Measurements from ENCODE around the gene USP7.
"Not testable (repeated sequence)": the region's sequence is repeated elsewhere in the genome, so short reads cannot be mapped to it uniquely, and the experiment has no call there.

USP7 gene

DNA sequence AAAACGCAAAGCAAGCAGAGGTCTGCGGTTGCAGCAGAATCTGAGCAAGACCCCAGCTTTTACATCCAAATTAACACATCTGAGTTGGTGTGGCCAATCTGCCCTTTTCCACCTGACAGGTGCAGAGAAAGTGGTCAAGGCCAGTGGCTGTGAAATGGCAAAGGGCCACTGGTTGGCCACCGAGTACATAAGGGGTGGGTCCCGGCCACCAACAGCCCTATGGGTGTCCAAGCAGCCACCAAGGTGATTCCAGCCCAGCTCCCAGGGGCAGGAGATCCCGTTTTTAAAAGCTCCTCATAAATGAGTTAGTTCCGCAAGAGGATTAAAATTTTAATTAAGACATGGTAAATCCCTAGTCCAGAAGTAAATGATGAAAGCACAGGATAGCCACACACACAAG, 29.1 kb downstream of the USP7 start:
- Mint-ChIP-seq H3K36me3 (ENCODE audit: low read depth) (peaks cover 11% of the 10 kb centered on the region), H3K27me3 (no peaks in the 10 kb centered on the region), H3K9me3 (no peaks in the 10 kb centered on the region), H3K4me3 (no peak overlapping the region), H3K27ac (no peak overlapping the region), H3K4me1 (peaks cover 69% of the 10 kb centered on the region)
- ATAC-seq (no peak), DNase-seq (no peak)

DNA sequence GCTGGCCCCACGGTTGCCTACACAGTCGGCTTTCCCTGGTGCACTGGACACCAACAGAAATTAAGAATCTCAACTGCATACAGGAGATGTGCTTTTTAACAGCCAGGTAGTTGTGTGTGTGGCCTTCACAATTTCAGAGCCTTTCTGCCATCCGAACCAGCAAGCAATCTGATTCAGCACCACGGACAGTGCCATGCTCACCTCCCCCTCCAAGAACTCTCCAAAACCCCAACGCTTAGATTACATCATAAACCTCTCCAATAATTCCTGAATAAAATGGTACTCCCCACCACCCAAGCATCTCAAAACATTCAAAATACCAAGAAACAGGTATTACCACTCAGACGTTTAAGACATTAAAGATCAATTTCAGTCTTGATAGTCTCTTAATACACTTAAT, 31.8 kb downstream of the USP7 start:
- peaks cover 31% of the 10 kb centered on the region for H3K36me3 Mint-ChIP-seq (ENCODE audit: low read depth)
- DNase-seq, result peak; percentile 55
- no peaks in the 10 kb centered on the region for H3K27me3 Mint-ChIP-seq
- H3K27ac Mint-ChIP-seq, result no peak overlapping the region
- no peak for ATAC-seq
- no peaks in the 10 kb centered on the region for H3K9me3 Mint-ChIP-seq
- no peak overlapping the region for H3K4me3 Mint-ChIP-seq
- peaks cover 65% of the 10 kb centered on the region for H3K4me1 Mint-ChIP-seq

DNA sequence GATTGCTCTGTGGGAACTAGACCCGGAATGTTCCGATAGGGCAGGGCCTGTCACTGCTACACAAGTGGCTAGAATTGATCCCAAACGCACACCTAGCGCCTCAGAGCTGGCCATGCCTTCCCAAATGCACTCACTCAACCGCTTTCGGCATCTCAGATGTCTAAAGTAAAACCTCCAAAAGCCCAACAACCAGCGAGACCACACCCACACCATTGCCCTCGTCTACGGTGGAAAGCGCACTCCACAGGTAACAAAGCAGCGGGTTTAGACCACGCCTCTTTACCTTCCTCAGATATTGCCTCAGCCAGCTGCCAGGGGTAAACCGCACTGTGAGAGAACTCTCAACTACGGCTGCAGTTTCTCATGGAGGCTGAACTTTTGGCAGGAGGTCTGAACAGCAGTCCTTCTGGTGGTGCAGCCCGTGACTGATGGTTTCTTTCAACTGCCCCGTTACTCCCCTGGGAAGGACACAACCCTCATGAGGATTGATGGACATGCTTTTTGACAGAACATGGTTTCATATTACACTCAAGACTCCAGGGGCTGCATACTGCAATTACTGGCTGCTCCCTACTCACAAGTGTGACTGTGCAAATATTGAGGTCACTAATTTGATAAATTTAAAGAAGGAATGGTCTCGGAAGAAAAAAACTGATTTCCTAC, 34.5 kb downstream of the USP7 start:
- Mint-ChIP-seq H3K4me3 (no peak overlapping the region), H3K36me3 (ENCODE audit: low read depth) (peaks cover 49% of the 10 kb centered on the region), H3K27ac (peak overlapping the region; percentile 84), H3K27me3 (no peaks in the 10 kb centered on the region), H3K4me1 (peaks cover 60% of the 10 kb centered on the region), H3K9me3 (no peaks in the 10 kb centered on the region)
- DNase-seq, result no peak
- no peak for ATAC-seq

GRCh38 chr16:8928467-8928957, 35.2 kb downstream of the USP7 start:
- peaks cover 59% of the 10 kb centered on the region for H3K4me1 Mint-ChIP-seq
- ATAC-seq (peak; percentile 96), DNase-seq (peak; percentile 64)
- no peaks in the 10 kb centered on the region for H3K27me3 Mint-ChIP-seq
- H3K9me3 Mint-ChIP-seq, result no peaks in the 10 kb centered on the region
- peak overlapping the region; percentile 84 for H3K27ac Mint-ChIP-seq
- peaks cover 51% of the 10 kb centered on the region for H3K36me3 Mint-ChIP-seq (ENCODE audit: low read depth)
- no peak overlapping the region for H3K4me3 Mint-ChIP-seq

- Mint-ChIP-seq H3K27ac (no peak overlapping the region), H3K27me3 (no peaks in the 10 kb centered on the region), H3K9me3 (no peaks in the 10 kb centered on the region), H3K36me3 (ENCODE audit: low read depth) (peaks cover 62% of the 10 kb centered on the region), H3K4me3 (no peak overlapping the region), H3K4me1 (peaks cover 58% of the 10 kb centered on the region)
- no peak for ATAC-seq
- no peak for DNase-seq
Measured at GRCh38 chr16:8926827-8927226, 36.9 kb downstream of the USP7 start.

GRCh38 chr16:8925455-8925854, 38.3 kb downstream of the USP7 start:
- ATAC-seq (no peak), DNase-seq (no peak)
- peaks cover 73% of the 10 kb centered on the region for H3K36me3 Mint-ChIP-seq (ENCODE audit: low read depth)
- no peak overlapping the region for H3K4me3 Mint-ChIP-seq
- no peaks in the 10 kb centered on the region for H3K9me3 Mint-ChIP-seq
- H3K27ac Mint-ChIP-seq, result no peak overlapping the region
- H3K4me1 Mint-ChIP-seq, result peaks cover 64% of the 10 kb centered on the region
- H3K27me3 Mint-ChIP-seq, result no peaks in the 10 kb centered on the region

DNA sequence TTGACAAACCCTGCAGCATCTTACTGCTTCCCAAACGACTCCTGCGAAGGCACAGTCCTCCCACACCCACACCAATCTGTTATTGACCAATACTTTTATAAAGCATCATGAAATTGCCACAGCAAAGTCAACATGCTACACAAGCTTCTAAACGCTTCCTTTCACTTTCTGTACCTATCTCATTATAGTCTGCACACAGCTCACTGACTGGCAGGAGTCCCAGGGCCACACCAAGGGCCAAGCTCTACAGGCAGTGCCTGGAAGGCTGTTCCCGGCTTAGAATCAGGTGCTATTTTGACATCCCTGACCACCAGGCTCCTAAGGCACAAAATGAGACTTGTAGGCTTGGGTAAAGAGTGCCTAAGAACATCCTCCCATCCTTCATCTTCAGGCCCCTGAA, 39.5 kb downstream of the USP7 start:
- peaks cover 72% of the 10 kb centered on the region for H3K4me1 Mint-ChIP-seq
- DNase-seq, result no peak
- no peaks in the 10 kb centered on the region for H3K27me3 Mint-ChIP-seq
- ATAC-seq, result no peak
- H3K36me3 Mint-ChIP-seq (ENCODE audit: low read depth), result peaks cover 75% of the 10 kb centered on the region
- no peak overlapping the region for H3K4me3 Mint-ChIP-seq
- no peaks in the 10 kb centered on the region for H3K9me3 Mint-ChIP-seq
- H3K27ac Mint-ChIP-seq, result peak overlapping the region; percentile 75

GRCh38 chr16:8923199-8923598, 40.5 kb downstream of the USP7 start:
- Mint-ChIP-seq H3K9me3 (no peaks in the 10 kb centered on the region), H3K36me3 (ENCODE audit: low read depth) (peaks cover 74% of the 10 kb centered on the region), H3K27me3 (no peaks in the 10 kb centered on the region), H3K4me1 (peaks cover 66% of the 10 kb centered on the region), H3K4me3 (no peak overlapping the region), H3K27ac (no peak overlapping the region)
- DNase-seq (no peak), ATAC-seq (no peak)

GRCh38 chr16:8921347-8921984, 42.2 kb downstream of the USP7 start:
- Mint-ChIP-seq H3K4me3 (no peak overlapping the region), H3K4me1 (peaks cover 61% of the 10 kb centered on the region), H3K36me3 (ENCODE audit: low read depth) (peaks cover 78% of the 10 kb centered on the region), H3K27me3 (no peaks in the 10 kb centered on the region), H3K9me3 (no peaks in the 10 kb centered on the region), H3K27ac (peak overlapping the region; percentile 83)
- DNase-seq (no peak), ATAC-seq (peak; percentile 8)

- no peak overlapping the region for H3K4me3 Mint-ChIP-seq
- peak; percentile 68 for ATAC-seq
- peaks cover 64% of the 10 kb centered on the region for H3K4me1 Mint-ChIP-seq
- H3K27me3 Mint-ChIP-seq, result no peaks in the 10 kb centered on the region
- H3K36me3 Mint-ChIP-seq (ENCODE audit: low read depth), result peaks cover 84% of the 10 kb centered on the region
- no peak for DNase-seq
- no peaks in the 10 kb centered on the region for H3K9me3 Mint-ChIP-seq
- peak overlapping the region; percentile 83 for H3K27ac Mint-ChIP-seq
Measured at GRCh38 chr16:8920645-8921346, 42.9 kb downstream of the USP7 start.

- no peaks in the 10 kb centered on the region for H3K9me3 Mint-ChIP-seq
- H3K4me3 Mint-ChIP-seq, result no peak overlapping the region
- ATAC-seq (no peak), DNase-seq (no peak)
- H3K27me3 Mint-ChIP-seq, result no peaks in the 10 kb centered on the region
- peaks cover 80% of the 10 kb centered on the region for H3K36me3 Mint-ChIP-seq (ENCODE audit: low read depth)
- peak overlapping the region; percentile 83 for H3K27ac Mint-ChIP-seq
- peaks cover 62% of the 10 kb centered on the region for H3K4me1 Mint-ChIP-seq
Measured at GRCh38 chr16:8919934-8920462, 43.7 kb downstream of the USP7 start.

DNA sequence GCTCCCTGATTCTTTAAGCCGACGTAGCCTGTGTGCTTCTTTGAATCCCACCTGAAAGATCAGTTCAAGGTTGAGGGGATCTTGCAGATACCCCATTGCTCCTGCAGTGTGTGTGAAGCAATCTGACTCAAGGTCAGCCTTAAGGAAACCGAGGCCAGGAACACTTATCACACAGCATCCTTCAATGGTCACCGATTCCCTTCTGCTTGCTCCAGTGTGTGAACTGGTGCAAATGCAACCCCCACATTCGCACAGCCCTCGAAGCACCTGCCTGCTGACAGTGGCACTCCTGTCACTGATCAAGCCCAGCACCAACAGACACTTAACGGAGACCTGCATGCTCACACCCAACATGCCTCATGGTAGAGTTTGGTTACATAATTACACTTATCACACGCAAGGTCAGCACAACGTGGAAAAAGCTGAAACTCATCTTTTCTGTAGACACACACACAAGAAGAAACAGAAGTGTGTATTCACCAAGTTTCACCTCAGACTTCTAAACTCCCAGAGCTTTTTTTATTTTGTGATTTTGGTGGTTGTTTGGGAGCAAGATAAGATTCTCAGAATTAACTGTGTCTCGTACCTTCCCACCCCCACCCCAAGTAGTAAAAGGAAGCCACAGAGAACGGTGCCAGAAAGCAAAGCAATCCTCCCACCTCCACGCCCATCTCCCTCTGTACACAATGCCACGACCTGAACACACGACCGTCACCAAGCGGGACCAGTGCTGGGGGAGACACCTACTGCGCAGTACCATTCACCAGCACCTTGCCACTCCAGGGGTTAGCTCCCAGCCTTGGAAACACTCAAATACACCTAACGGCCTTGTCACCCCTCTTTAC, 44.4 kb downstream of the USP7 start:
- peak; percentile 30 for ATAC-seq

DNA sequence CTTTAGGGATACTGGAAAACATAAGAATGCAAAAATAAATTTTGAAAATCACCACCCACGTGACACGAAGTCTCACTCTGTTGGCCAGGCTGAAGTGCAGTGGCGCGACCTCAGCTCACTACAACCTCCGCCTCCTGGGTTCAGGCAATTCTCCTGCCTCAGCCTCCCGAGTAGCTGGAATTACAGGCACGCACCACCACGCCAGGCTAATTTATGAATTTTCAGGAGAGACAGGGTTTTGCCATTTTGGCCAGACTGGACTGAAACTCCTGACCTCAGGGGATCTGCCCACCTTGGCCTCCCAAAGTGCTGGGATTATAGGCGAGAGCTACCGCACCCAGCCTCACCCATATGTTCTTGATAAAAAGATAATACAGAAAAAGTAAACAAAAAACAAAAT, 46.4 kb downstream of the USP7 start:
- not testable (repeated sequence) for H3K9me3 Mint-ChIP-seq, H3K27me3 Mint-ChIP-seq, ATAC-seq, H3K4me3 Mint-ChIP-seq, DNase-seq, H3K27ac Mint-ChIP-seq
- Mint-ChIP-seq H3K4me1 (peaks cover 62% of the 10 kb centered on the region), H3K36me3 (ENCODE audit: low read depth) (peaks cover 83% of the 10 kb centered on the region)

More for the DNA sequence above, 44.4 kb downstream of the USP7 start:
- Mint-ChIP-seq H3K4me1 (peaks cover 57% of the 10 kb centered on the region), H3K9me3 (no peaks in the 10 kb centered on the region), H3K36me3 (ENCODE audit: low read depth) (peaks cover 79% of the 10 kb centered on the region), H3K4me3 (no peak overlapping the region), H3K27ac (peak overlapping the region; percentile 73), H3K27me3 (no peaks in the 10 kb centered on the region)
- DNase-seq, result no peak
